Middle frontal gyrus (tissue), 1 donor: Measurements from ENCODE around the gene GATB.

Experiments
- DNase-seq: peaks from one replicate; pipeline ENCODE4 v3.0.0-alpha.2; 2015; ENCODE audit warnings: low spot score; ENCODE audit errors: extremely low spot score

GATB gene

GRCh38 chr4:151656058-151656457 lies 104.7 kb downstream of the GATB start:
- DNase-seq: no peak

- no peak for DNase-seq
Observed at GRCh38 chr4:151653548-151653918, 107.3 kb downstream of the GATB start.

- no peak for DNase-seq
Observed at GRCh38 chr4:151652841-151653547, 107.8 kb downstream of the GATB start.

GRCh38 chr4:151651496-151651895 lies 109.3 kb downstream of the GATB start:
- DNase-seq: no peak

DNA sequence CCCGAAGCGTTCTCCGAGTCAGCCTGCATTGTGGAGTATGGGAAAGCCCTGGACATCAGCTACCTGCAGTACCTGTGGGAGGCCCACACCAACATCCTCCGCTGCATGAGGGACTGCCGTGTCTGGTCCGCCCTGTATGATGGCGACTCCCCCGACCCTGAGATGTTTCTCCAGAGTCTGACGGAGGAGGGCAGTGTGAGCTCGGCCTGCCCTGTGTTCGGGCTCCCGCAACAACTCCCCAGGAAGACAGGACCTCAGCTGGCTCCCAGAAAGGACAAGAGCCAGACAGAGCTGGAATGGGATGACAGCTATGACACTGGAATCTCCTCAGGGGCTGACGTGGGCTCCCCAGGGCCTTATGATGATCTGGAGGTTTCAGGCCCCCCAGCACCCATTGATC lies 111.3 kb downstream of the GATB start:
- no peak for DNase-seq

GRCh38 chr4:151646322-151646721 lies 114.5 kb downstream of the GATB start:
- no peak for DNase-seq

- DNase-seq: no peak
Observed at GRCh38 chr4:151644622-151645021, 116.2 kb downstream of the GATB start.

DNA sequence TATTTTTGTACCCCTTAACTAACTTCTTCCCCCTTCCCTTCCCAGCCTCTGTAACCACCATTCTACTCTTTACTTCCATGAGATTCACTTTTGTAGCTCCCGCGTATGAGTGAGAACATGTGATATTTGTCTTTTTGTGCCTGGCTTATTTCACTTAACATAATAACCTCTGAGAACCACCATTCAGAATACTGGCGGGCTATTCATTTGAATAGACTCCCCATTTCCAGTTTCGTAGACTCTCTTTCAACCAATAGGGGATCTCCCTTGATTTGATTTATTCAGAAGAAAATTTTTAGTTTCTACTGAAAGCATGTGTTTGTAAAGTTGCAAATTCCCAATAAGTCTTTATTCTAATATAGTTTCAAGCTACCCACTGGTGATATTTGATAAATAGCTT lies 117.2 kb downstream of the GATB start:
- DNase-seq: no peak

GRCh38 chr4:151641983-151642382 lies 118.8 kb downstream of the GATB start:
- DNase-seq: no peak

DNA sequence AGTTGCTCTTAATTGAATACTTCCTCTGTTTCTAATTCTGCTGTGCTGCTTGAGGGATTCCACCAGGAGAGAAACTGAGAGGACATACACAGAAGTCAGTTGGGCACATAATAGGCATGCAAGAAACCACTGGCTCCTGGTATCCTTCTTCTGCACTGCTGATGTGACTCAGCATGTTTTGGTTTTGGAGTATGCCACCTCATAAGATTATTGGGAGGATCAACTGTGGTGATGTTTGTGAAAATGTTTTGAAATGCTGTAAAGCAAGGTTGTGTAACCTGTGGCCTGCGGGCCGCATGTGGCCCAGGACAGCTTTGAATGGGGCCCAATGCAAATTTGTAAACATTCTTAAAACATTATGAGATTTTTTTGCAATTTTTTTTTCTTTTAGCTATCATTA lies 119.6 kb downstream of the GATB start:
- no peak for DNase-seq

- DNase-seq: no peak
Observed at GRCh38 chr4:151640381-151640780, 120.4 kb downstream of the GATB start.

DNA sequence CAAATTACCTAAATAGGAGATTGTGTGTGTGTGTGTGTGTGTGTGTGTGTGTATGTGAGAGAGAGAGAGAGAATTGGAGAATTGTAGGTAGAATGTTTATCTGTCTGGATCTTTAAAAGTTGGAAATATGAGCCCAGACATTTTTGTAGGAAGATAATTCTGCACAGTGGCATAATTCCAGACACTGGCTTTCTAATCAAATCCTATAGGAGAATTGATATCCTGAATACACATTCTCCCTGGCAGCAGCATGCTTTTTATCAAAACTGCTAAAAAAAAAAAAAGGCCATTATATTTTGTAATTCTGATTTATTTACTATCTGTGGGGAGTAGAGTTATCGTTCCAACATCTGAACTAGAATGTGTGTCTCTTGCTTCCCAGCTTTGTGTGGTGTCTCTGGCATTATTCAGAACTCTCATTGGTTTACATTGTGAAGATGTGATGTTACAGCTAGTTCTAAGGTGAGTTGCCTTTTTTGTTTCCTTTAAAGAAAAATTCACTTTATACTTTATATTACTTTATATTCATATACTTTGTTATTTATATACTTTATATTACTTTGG lies 122.4 kb downstream of the GATB start:
- DNase-seq: no peak

GRCh38 chr4:151631349-151631748 lies 129.5 kb downstream of the GATB start:
- no peak for DNase-seq

DNA sequence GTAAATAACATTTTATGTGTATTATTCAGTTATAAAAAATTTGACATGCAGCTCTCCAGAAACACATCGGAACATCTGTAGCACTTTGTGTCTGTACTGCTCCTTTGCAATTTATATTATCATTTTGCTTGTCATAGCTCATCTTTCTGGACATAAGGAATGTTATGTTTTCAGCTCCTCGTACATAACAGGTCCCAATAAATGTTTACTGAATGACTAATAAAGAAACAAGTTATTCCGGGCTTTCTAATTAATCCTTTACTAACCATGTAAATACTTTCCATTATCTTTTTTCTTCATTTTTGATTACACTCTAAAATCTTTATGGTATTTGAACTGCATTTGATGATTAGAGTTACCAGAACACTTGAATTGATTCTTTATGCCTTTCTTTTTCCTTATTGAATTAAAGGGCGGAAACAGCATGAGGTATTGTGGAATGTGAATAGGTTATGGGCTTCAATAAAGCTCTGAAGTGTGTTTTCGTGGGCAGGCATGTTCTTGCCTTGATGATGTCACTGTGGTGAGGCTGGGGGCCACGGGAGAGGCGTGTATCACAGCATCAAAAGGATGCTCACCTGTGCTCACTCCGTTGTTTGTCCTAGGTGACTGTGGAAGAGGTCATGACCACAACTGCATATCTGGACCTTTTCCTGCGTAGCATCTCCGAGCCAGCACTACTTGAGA lies 131.6 kb downstream of the GATB start:
- no peak for DNase-seq

- DNase-seq: no peak
Observed at GRCh38 chr4:151628001-151628608, 132.7 kb downstream of the GATB start.

GRCh38 chr4:151627491-151627890 lies 133.3 kb downstream of the GATB start:
- DNase-seq: no peak

DNA sequence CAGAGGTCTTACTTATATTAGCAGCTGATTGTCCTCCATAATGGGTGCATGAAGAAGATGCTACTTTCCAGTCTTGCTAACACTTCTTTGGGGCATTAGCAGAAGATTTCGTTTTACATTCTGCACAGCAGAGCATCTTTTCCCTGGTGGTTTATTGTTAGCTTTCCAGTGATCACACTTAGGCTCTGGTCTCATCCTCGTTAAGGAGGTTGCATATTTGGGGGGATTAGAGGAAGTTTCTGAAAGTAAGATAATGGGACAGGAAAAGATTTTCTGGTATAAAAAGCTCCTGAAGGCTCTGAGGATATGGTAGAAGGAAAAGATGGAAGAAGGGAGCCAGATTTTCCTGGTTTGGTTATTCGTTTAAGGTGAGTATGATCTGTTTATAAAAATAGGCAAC lies 134.1 kb downstream of the GATB start:
- DNase-seq: no peak

DNA sequence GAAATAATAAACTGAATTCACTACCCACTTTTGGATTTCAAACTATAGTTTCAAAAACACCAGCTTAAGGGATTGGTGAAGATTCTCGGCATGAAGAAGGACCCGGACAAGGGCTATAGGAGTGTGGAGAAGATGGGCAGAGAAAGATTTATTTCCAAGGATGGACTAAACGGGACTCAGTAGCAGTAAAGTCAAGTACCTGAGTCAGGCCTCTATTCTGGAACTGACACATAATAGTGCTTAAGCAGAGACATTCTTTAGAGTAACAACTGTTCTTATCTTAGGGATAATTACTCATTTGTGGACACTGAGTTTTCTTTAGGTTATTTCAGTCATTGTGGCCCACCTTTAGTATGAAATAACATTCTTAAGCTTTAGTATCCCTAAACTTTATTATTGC lies 134.6 kb downstream of the GATB start:
- no peak for DNase-seq

DNA sequence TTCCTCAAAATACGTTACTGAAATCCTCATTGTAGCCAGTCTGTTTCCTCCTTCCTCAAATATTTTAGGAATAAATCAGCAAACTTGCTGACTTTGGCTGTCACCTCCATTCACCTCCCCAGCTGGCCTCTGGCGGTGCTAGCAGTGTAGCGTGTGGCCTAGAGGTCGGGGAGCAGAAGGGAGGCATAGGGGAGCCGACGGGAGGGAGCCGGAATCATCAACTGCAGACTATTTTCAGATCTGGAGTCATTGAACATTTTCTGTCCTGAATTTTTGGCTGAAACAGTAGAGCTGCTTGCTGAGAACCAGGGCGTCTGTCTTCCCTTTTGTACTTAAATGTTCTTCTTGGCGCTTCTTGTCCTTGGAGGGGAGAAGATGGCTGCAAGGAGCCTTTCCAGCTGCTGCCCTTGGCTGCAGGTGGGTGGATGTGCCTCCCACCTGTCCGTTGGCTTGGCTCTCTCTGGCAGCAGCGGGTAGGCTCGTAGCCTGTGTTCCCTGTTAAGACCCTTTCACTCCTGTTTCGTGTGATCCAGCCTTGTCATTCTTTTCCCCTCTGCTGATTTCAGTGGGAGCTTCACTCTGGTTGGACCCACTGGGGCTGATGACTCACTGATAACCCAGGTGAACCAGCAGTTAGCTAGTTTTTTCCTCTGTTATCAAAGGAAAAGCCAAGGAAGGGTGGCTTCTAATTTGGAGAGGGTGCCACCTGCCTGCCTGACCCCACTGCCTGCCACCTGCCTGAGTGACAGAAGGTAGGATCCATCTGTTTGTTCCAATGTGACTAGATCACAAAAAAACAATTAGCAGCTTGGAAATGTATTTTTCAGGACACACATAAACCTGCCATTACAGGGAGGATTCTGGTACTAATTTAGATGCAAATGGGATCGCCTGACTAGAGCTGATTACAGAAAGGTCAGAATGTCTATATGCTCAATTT lies 135.9 kb downstream of the GATB start:
- no peak for DNase-seq
